Measurements from ENCODE around the gene EFCAB5. TPM values are rescaled to one million over a fixed set of nuclear protein-coding genes. Genes with fewer than 3 reads are reported as not detected.
"Not testable (repeated sequence)": the region's sequence is repeated elsewhere in the genome, so short reads cannot be mapped to it uniquely, and the experiment has no call there.

Gene EFCAB5
- total RNA-seq (ENCODE audit: low replicate concordance), result 0.09 and 0.71 TPM in 2 replicates

DNA sequence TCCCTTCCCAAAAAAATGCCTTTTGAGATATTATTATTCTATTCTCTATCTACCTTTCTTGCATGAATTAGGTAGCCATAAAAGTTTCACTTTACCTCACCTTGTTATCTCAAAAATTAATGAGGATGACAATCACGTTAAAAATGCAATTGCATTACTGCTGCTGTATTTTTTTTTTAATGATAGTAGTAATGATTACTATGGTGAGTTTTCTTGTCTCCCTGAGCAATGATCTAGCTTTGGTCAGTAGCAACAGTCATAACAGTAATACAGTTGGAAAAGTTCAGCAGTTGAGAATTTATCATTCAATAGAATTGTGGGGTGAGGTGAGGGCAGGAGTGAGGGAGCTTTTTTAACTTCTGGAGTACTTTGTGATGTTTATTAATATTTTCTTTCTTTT lies at the start of gene EFCAB5:
Gene EFCAB5 (plus strand): TSS at position 301 of the 400 bp plus-strand sequence. CDS start 163 bp downstream, outside the sequence.
- no peak within 1 kb of the TSS for H3K4me3 ChIP-seq
- no peaks in the 10 kb centered on the region for H3K27me3 ChIP-seq
- H3K4me2 ChIP-seq, result no peak within 1 kb of the TSS
- no peak for DNase-seq (ENCODE audit: low spot score)
- no peak within 1 kb of the TSS for H3K4me3 Mint-ChIP-seq
- H3K27ac Mint-ChIP-seq, result no peak within 1 kb of the TSS
- no peaks in the 10 kb centered on the region for H3K36me3 Mint-ChIP-seq
- peaks cover 7% of the 10 kb centered on the region for H3K4me1 Mint-ChIP-seq
- H3K4me1 ChIP-seq, result no peaks in the 10 kb centered on the region
- H3K9me3 Mint-ChIP-seq, result no peaks in the 10 kb centered on the region
- no peaks in the 10 kb centered on the region for H3K9me3 ChIP-seq (ENCODE audit: low read depth)
- no peaks in the 10 kb centered on the region for H3K79me2 ChIP-seq (ENCODE audit: low read depth)
- TF ChIP-seq, protein P1, sequence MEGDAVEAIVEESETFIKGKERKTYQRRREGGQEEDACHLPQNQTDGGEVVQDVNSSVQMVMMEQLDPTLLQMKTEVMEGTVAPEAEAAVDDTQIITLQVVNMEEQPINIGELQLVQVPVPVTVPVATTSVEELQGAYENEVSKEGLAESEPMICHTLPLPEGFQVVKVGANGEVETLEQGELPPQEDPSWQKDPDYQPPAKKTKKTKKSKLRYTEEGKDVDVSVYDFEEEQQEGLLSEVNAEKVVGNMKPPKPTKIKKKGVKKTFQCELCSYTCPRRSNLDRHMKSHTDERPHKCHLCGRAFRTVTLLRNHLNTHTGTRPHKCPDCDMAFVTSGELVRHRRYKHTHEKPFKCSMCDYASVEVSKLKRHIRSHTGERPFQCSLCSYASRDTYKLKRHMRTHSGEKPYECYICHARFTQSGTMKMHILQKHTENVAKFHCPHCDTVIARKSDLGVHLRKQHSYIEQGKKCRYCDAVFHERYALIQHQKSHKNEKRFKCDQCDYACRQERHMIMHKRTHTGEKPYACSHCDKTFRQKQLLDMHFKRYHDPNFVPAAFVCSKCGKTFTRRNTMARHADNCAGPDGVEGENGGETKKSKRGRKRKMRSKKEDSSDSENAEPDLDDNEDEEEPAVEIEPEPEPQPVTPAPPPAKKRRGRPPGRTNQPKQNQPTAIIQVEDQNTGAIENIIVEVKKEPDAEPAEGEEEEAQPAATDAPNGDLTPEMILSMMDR (IDR thresholded peaks at IDR 0.05), result no peak
- TF ChIP-seq EZH2 (IDR thresholded peaks at IDR 0.05) (no peak), EZH2phosphoT487 (IDR thresholded peaks at IDR 0.05) (no peak)
- H4K20me1 ChIP-seq (ENCODE audit: low read depth), result no peaks in the 10 kb centered on the region
- H3K27me3 Mint-ChIP-seq (ENCODE audit: insufficient read depth, low read depth), result peaks cover 8% of the 10 kb centered on the region
- H3K36me3 ChIP-seq, result no peaks in the 10 kb centered on the region
- no peak within 1 kb of the TSS for H2AFZ ChIP-seq (replicated peaks)
- no peaks in the 10 kb centered on the region for H3F3A ChIP-seq (ENCODE audit: low read depth)
- H3K9ac ChIP-seq, result no peak within 1 kb of the TSS
- H3K27ac ChIP-seq, result no peak within 1 kb of the TSS

DNA sequence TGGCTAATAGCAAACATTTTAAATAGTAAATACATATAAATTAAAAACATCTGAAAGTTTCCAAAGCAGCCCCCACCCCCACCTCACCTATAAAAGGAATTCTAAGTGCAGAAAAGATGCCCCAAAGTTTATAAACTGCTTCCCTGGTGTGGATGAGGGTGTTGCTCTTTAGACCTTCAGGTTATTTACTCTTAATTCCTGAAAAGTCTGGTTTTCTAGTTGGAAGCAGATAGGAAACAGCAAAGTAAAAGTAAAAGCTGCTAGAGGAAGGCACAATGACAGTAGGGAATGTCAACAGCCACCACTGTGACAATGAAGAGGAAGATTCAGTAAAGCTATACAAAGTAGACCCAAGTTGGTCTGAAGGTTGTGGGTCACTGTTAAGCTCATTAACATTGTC lies 49.2 kb upstream of the EFCAB5 start:
- H3K27me3 Mint-ChIP-seq (ENCODE audit: insufficient read depth, low read depth), result no peaks in the 10 kb centered on the region
- H3K9me3 Mint-ChIP-seq, result peaks cover 3% of the 10 kb centered on the region
- no peak overlapping the region for H3K27ac Mint-ChIP-seq
- H3K4me2 ChIP-seq, result no peak overlapping the region
- H3F3A ChIP-seq (ENCODE audit: low read depth), result no peaks in the 10 kb centered on the region
- no peaks in the 10 kb centered on the region for H3K27me3 ChIP-seq
- no peak overlapping the region for H3K4me3 ChIP-seq
- TF ChIP-seq, protein P1 (IDR thresholded peaks at IDR 0.05), result no peak
- TF ChIP-seq EZH2 (IDR thresholded peaks at IDR 0.05) (no peak), EZH2phosphoT487 (IDR thresholded peaks at IDR 0.05) (no peak)
- H3K9ac ChIP-seq, result no peak overlapping the region
- no peaks in the 10 kb centered on the region for H3K9me3 ChIP-seq (ENCODE audit: low read depth)
- no peaks in the 10 kb centered on the region for H3K36me3 ChIP-seq
- no peak for DNase-seq (ENCODE audit: low spot score)
- no peaks in the 10 kb centered on the region for H3K4me1 Mint-ChIP-seq
- no peak overlapping the region for H3K4me3 Mint-ChIP-seq
- peaks cover 7% of the 10 kb centered on the region for H3K36me3 Mint-ChIP-seq
- H3K27ac ChIP-seq, result no peak overlapping the region
- H4K20me1 ChIP-seq (ENCODE audit: low read depth), result no peaks in the 10 kb centered on the region
- H2AFZ ChIP-seq (replicated peaks), result no peak overlapping the region
- no peaks in the 10 kb centered on the region for H3K4me1 ChIP-seq
- H3K79me2 ChIP-seq (ENCODE audit: low read depth), result peaks cover 13% of the 10 kb centered on the region

- not testable (repeated sequence) for H3K27ac Mint-ChIP-seq; H3K9me3 ChIP-seq (ENCODE audit: low read depth); H3K27me3 Mint-ChIP-seq (ENCODE audit: insufficient read depth, low read depth); H3K79me2 ChIP-seq (ENCODE audit: low read depth); H3K9me3 Mint-ChIP-seq; H3K9ac ChIP-seq; H2AFZ ChIP-seq (replicated peaks); H3K4me1 ChIP-seq; H3K4me1 Mint-ChIP-seq; H3K4me2 ChIP-seq; H3K36me3 ChIP-seq; H3K4me3 ChIP-seq; H4K20me1 ChIP-seq (ENCODE audit: low read depth); DNase-seq (ENCODE audit: low spot score); H3K4me3 Mint-ChIP-seq; H3K27ac ChIP-seq; H3K27me3 ChIP-seq; H3F3A ChIP-seq (ENCODE audit: low read depth); H3K36me3 Mint-ChIP-seq
These were observed 44.3 kb upstream of the EFCAB5 start for GRCh38 chr17:29897136-29897535.

GRCh38 chr17:29903471-29903870 lies 38.0 kb upstream of the EFCAB5 start:
- H3K27me3 ChIP-seq, result no peaks in the 10 kb centered on the region
- H3K36me3 Mint-ChIP-seq, result peaks cover 22% of the 10 kb centered on the region
- H3K27ac ChIP-seq, result no peak overlapping the region
- no peak overlapping the region for H3K9ac ChIP-seq
- H2AFZ ChIP-seq (replicated peaks), result no peak overlapping the region
- no peak overlapping the region for H3K27ac Mint-ChIP-seq
- peaks cover 4% of the 10 kb centered on the region for H3K27me3 Mint-ChIP-seq (ENCODE audit: insufficient read depth, low read depth)
- H3K4me3 Mint-ChIP-seq, result no peak overlapping the region
- H4K20me1 ChIP-seq (ENCODE audit: low read depth), result no peaks in the 10 kb centered on the region
- no peaks in the 10 kb centered on the region for H3K36me3 ChIP-seq
- H3F3A ChIP-seq (ENCODE audit: low read depth), result no peaks in the 10 kb centered on the region
- TF ChIP-seq EZH2phosphoT487 (IDR thresholded peaks at IDR 0.05) (no peak), EZH2 (IDR thresholded peaks at IDR 0.05) (no peak)
- TF ChIP-seq, protein P1 (IDR thresholded peaks at IDR 0.05), result no peak
- no peaks in the 10 kb centered on the region for H3K9me3 ChIP-seq (ENCODE audit: low read depth)
- peaks cover 57% of the 10 kb centered on the region for H3K79me2 ChIP-seq (ENCODE audit: low read depth)
- H3K9me3 Mint-ChIP-seq, result peaks cover 35% of the 10 kb centered on the region
- no peak overlapping the region for H3K4me3 ChIP-seq
- no peak overlapping the region for H3K4me2 ChIP-seq
- no peaks in the 10 kb centered on the region for H3K4me1 ChIP-seq
- no peak for DNase-seq (ENCODE audit: low spot score)
- H3K4me1 Mint-ChIP-seq, result no peaks in the 10 kb centered on the region
